ENCODE measurements around the gene SUGT1.

GRCh38 chr13:52669677-52670076 lies 17.0 kb downstream of the SUGT1 start:
- TF ChIP-seq, protein P1, sequence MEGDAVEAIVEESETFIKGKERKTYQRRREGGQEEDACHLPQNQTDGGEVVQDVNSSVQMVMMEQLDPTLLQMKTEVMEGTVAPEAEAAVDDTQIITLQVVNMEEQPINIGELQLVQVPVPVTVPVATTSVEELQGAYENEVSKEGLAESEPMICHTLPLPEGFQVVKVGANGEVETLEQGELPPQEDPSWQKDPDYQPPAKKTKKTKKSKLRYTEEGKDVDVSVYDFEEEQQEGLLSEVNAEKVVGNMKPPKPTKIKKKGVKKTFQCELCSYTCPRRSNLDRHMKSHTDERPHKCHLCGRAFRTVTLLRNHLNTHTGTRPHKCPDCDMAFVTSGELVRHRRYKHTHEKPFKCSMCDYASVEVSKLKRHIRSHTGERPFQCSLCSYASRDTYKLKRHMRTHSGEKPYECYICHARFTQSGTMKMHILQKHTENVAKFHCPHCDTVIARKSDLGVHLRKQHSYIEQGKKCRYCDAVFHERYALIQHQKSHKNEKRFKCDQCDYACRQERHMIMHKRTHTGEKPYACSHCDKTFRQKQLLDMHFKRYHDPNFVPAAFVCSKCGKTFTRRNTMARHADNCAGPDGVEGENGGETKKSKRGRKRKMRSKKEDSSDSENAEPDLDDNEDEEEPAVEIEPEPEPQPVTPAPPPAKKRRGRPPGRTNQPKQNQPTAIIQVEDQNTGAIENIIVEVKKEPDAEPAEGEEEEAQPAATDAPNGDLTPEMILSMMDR (IDR thresholded peaks at IDR 0.05; ENCODE audit: borderline replicate concordance, extremely low read depth, low read length, poor library complexity, severe bottlenecking): no peak
- TF ChIP-seq EZH2 (IDR thresholded peaks at IDR 0.05; ENCODE audit: borderline replicate concordance, low read depth, low read length, severe bottlenecking): no peak

Measured in DND-41 (cell line).